A549 (cell line): ENCODE measurements around the gene PRMT7. TPM values are rescaled to one million over a fixed set of nuclear protein-coding genes. Genes with fewer than 3 reads are reported as not detected.

ENCODE experiments used
- ATAC-seq, 2 experiments: fragments of 200-7000 bp in 1 of 2; fragments of >200 bp in 1 of 2; cut with Nextera tagmentation in 1 of 2; cut with Tn5 transposase in 1 of 2; 3 replicates each; pipeline versions ENCODE4 v1.8.0 to v1.9.1; 2018 to 2020; ENCODE audit warnings: mild to moderate bottlenecking in 1 of 2, moderate library complexity in 1 of 2
- CTCF ChIA-PET: fragments of 300-600 bp; sonication (Branson Sonifier 250); formaldehyde crosslinking; extraction: SDS; loops from one replicate; lab custom pipeline; 2021; ENCODE audit warnings: antibody characterized with exemption, inconsistent platforms; lab: Yijun Ruan, JAX
- POLR2A ChIA-PET: fragments of 350-600 bp; formaldehyde crosslinking; extraction: SDS; loops from one replicate; lab custom pipeline; 2021; ENCODE audit warnings: antibody characterized with exemption, inconsistent platforms; lab: Yijun Ruan, JAX
- DNase-seq, 2 experiments: peaks; one replicate each; pipeline versions ENCODE4 v3.0.0 to v3.0.0-alpha.2; 2011 to 2016; ENCODE audit warnings: low read depth in 1 of 2, low spot score in 1 of 2
- FAIRE-seq: peaks from 2 replicates; lab custom pipeline; 2011; peaks lifted over from hg19 to GRCh38; lab: Jason Lieb, UNC
- H3K27ac ChIP-seq, 2 experiments: fragments of >200 bp; sonication (Bioruptor Twin); formaldehyde crosslinking; 3 replicates each; pipeline ENCODE4 v1.5.1; 2016 to 2017
- H3K4me1 ChIP-seq: fragments of >200 bp; sonication (Bioruptor Twin); formaldehyde crosslinking; 3 replicates; pipeline ENCODE4 v1.6.1; 2016
- H3K4me2 ChIP-seq: fragments of >200 bp; sonication (Bioruptor Twin); formaldehyde crosslinking; 3 replicates; pipeline ENCODE4 v1.6.1; 2016
- H3K4me3 ChIP-seq: fragments of >200 bp; sonication (Bioruptor Twin); formaldehyde crosslinking; 3 replicates; pipeline ENCODE4 v1.5.1; 2016
- H3K9me3 ChIP-seq: fragments of >200 bp; sonication (Bioruptor Twin); formaldehyde crosslinking; 3 replicates; pipeline ENCODE4 v1.6.1; 2016
- BHLHE40 ChIP-seq: IDR thresholded peaks from 2 replicates; pipeline ENCODE4 v1.6.1; 2012; ENCODE audit warnings: low read depth, low read length, inconsistent platforms
- CBX8 ChIP-seq: fragments of 200-600 bp; sonication (generic); IDR thresholded peaks from 2 replicates; pipeline ENCODE4 v1.6.1; 2016
- CHD2 ChIP-seq: fragments of 150-350 bp; IDR thresholded peaks from 2 replicates; pipeline ENCODE4 v1.6.1; 2014; ENCODE audit warnings: low read length; ENCODE audit not compliant: partially characterized antibody
- FOSL2 ChIP-seq, 2 experiments: fragments of 450-650 bp in 1 of 2; fragments of >200 bp in 1 of 2; sonication (Bioruptor Twin) in 1 of 2; formaldehyde crosslinking; IDR thresholded peaks; 2 replicates each; pipeline versions ENCODE4 v1.5.0 to v1.6.1; 2016 to 2020; ENCODE audit warnings: mild to moderate bottlenecking in 1 of 2, moderate library complexity in 1 of 2
- HOXB13 ChIP-seq: fragments of 250-450 bp; sonication (Bioruptor Pico); IDR thresholded peaks from 2 replicates; pipeline ENCODE4 v1.5.0; 2020; ENCODE audit warnings: low read depth, mild to moderate bottlenecking, moderate library complexity
- KDM1A ChIP-seq: fragments of 200-600 bp; sonication (generic); IDR thresholded peaks from 2 replicates; pipeline ENCODE4 v1.6.1; 2016; ENCODE audit warnings: low read depth, mild to moderate bottlenecking
- MYC ChIP-seq: IDR thresholded peaks from 2 replicates; pipeline ENCODE4 v1.6.1; 2012; ENCODE audit warnings: mild to moderate bottlenecking, inconsistent platforms, low read length, improper control_type of control experiment, borderline replicate concordance
- NR3C1 ChIP-seq: fragments of >200 bp; sonication (Bioruptor Twin); formaldehyde crosslinking; IDR thresholded peaks from 3 replicates; pipeline ENCODE4 v1.6.1; 2017
- PHF8 ChIP-seq: fragments of 200-600 bp; sonication (generic); IDR thresholded peaks from 2 replicates; pipeline ENCODE4 v1.6.1; 2016; ENCODE audit warnings: low read depth, mild to moderate bottlenecking, antibody characterized with exemption, moderate library complexity, borderline replicate concordance
- POLR2AphosphoS2 ChIP-seq: conservative IDR thresholded peaks from 2 replicates; pipeline ENCODE4 v1.6.1; 2012; ENCODE audit warnings: low read length, improper control_type of control experiment, inconsistent platforms
- RCOR1 ChIP-seq: fragments of 150-350 bp; IDR thresholded peaks from 2 replicates; pipeline ENCODE4 v1.6.1; 2014; ENCODE audit warnings: antibody characterized with exemption, low read length, low read depth
- TFCP2L1 ChIP-seq: fragments of 250-450 bp; sonication (Bioruptor Pico); IDR thresholded peaks from 2 replicates; pipeline ENCODE4 v1.5.0; 2021; ENCODE audit warnings: mild to moderate bottlenecking
- TP53 ChIP-seq: fragments of 250-450 bp; sonication (Bioruptor Pico); IDR thresholded peaks from 2 replicates; pipeline ENCODE4 v1.5.0; 2021; ENCODE audit warnings: mild to moderate bottlenecking, moderate library complexity
- ZFP36 ChIP-seq: fragments of 450-650 bp; IDR thresholded peaks from 2 replicates; pipeline ENCODE4 v1.6.1; 2014; ENCODE audit warnings: borderline replicate concordance; ENCODE audit not compliant: partially characterized antibody
- WGBS: methylation state at CpG from one replicate; pipeline ENCODE4 v1.1.6; 2017; ENCODE audit errors: missing lambda C conversion rate; 5-methylcytosine and 5-hydroxymethylcytosine counted together
- polyA plus RNA-seq, 4 experiments: library from polyadenylated mRNA; depleted of rRNA in 3 of 4; stranded (reverse); fragments of >200 nt; fragmentation: RNase III in 1 of 4; extraction: RNeasy Plus Mini Kit Qiagen cat#74134 plus additional on column Dnase treatment in 1 of 4; gene quantifications; 2 replicates in 3 of 4; 3 replicates in 1 of 4; pipeline ENCODE4 v1.2.3, GENCODE V29; 2011 to 2017
- TF ChIP-seq, protein P1 (sequence below): fragments of 200-600 bp; sonication (generic); IDR thresholded peaks from 2 replicates; pipeline ENCODE4 v1.6.1; 2016; ENCODE audit warnings: antibody characterized with exemption, mild to moderate bottlenecking, moderate library complexity
- TF ChIP-seq, protein P2 (sequence below): IDR thresholded peaks from 2 replicates; pipeline ENCODE4 v1.6.1; 2012; ENCODE audit warnings: low read depth, borderline replicate concordance
- TF ChIP-seq, protein P3 (sequence below): fragments of >200 bp; sonication (Bioruptor Twin); formaldehyde crosslinking; IDR thresholded peaks from 2 replicates; pipeline ENCODE4 v1.6.1; 2016

The PRMT7 gene
- polyA plus RNA-seq, 2 of the 4 experiments (the other 2 are of a cell fraction): 37.1 to 44.7 TPM

DNA sequence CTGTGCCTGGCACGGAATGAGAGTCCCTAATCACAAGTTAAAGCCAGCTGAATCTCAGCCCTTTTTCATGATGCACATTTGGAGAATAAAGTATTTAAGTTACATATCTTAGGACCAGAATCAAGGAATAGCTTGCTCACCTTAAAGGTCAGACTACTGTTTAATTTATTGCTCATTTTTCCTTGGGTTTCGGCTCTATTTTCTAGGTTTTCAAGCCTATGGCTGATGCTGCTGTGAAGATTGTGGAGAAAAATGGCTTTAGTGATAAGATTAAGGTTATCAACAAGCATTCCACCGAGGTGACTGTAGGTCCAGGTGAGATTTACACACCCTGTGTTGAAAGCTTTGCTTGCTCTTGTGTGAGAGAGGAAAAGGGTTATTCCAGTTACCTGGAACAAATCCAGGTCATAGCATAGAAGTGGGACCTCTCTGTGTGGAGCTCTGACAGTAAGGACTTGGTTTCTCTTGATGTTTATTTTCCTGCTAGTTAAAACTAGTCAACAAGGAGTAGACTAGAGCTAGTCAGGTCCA lies 18.1 kb downstream of the PRMT7 start (continued):
- TF ChIP-seq, protein P1, sequence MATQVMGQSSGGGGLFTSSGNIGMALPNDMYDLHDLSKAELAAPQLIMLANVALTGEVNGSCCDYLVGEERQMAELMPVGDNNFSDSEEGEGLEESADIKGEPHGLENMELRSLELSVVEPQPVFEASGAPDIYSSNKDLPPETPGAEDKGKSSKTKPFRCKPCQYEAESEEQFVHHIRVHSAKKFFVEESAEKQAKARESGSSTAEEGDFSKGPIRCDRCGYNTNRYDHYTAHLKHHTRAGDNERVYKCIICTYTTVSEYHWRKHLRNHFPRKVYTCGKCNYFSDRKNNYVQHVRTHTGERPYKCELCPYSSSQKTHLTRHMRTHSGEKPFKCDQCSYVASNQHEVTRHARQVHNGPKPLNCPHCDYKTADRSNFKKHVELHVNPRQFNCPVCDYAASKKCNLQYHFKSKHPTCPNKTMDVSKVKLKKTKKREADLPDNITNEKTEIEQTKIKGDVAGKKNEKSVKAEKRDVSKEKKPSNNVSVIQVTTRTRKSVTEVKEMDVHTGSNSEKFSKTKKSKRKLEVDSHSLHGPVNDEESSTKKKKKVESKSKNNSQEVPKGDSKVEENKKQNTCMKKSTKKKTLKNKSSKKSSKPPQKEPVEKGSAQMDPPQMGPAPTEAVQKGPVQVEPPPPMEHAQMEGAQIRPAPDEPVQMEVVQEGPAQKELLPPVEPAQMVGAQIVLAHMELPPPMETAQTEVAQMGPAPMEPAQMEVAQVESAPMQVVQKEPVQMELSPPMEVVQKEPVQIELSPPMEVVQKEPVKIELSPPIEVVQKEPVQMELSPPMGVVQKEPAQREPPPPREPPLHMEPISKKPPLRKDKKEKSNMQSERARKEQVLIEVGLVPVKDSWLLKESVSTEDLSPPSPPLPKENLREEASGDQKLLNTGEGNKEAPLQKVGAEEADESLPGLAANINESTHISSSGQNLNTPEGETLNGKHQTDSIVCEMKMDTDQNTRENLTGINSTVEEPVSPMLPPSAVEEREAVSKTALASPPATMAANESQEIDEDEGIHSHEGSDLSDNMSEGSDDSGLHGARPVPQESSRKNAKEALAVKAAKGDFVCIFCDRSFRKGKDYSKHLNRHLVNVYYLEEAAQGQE: no peak
- TF ChIP-seq RCOR1: no peak
- TF ChIP-seq TP53 (CRISPR knock-in tag): no peak
- no peak for TF ChIP-seq ZFP36

DNA sequence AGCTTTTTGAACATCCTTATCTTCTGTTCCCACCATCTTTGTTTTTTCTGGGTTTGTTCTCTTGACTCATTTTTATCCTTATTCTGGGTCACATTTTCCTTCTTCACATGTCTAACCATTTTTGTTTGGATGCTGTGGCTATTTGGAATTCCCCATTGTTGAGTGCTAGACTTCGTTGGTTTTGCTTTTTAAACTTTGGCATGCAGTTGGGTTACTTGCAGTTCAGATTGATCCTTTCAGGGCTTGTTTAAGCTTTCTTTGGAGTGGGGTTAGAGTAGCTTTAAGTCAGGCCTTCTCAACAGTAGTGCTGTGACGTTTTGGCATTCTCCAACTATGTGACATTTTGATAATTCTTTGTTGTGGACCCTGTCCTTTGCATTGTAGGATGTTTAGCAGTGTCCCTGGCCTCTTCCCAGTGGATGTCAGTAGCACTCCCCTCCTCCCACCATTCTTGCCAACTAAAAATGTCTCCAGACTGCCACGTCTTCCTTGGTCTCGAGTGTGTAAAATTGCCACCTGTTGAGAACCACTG lies 21.1 kb downstream of the PRMT7 start:
- WGBS: 61% methylated on average over 4 of the region's 4 CpGs
- H3K9me3 ChIP-seq: no peaks in the 10 kb centered on the region
- ChIA-PET POLR2A (no interaction called here), CTCF (interaction anchor here (19.3 kb wide), 1 partner anchor 71 kb away, joined by 335 read pairs; the partner anchor contains the start of gene SLC7A6)
- no peak for TF ChIP-seq RCOR1
- no peak for TF ChIP-seq CBX8
- no peak for TF ChIP-seq POLR2AphosphoS2
- no peak for TF ChIP-seq FOSL2 (IDR thresholded peaks at IDR 0.05)
- TF ChIP-seq FOSL2 (CRISPR knock-in tag; IDR thresholded peaks at IDR 0.05): no peak
- TF ChIP-seq BHLHE40: no peak
- no peak for TF ChIP-seq PHF8
- TF ChIP-seq TFCP2L1 (CRISPR knock-in tag): no peak
- no peak for TF ChIP-seq HOXB13 (CRISPR knock-in tag)
- TF ChIP-seq CHD2: no peak
- TF ChIP-seq, protein P1: no peak
- TF ChIP-seq NR3C1: no peak
- TF ChIP-seq, protein P2, sequence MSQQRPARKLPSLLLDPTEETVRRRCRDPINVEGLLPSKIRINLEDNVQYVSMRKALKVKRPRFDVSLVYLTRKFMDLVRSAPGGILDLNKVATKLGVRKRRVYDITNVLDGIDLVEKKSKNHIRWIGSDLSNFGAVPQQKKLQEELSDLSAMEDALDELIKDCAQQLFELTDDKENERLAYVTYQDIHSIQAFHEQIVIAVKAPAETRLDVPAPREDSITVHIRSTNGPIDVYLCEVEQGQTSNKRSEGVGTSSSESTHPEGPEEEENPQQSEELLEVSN: no peak
- no peak for TF ChIP-seq ZFP36
- TF ChIP-seq MYC: no peak
- TF ChIP-seq, protein P3, sequence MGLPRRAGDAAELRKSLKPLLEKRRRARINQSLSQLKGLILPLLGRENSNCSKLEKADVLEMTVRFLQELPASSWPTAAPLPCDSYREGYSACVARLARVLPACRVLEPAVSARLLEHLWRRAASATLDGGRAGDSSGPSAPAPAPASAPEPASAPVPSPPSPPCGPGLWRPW: no peak
- TF ChIP-seq KDM1A: no peak
- no peak overlapping the region for H3K4me2 ChIP-seq
- ATAC-seq: no peak
- H3K27ac ChIP-seq: no peak overlapping the region
- no peak overlapping the region for H3K4me3 ChIP-seq
- no peak for FAIRE-seq
- DNase-seq: no peak
- peaks cover 5% of the 10 kb centered on the region; the same call in 1 of the 3 replicates for H3K4me1 ChIP-seq
